Measurements from ENCODE around the gene PEX10.

DNA sequence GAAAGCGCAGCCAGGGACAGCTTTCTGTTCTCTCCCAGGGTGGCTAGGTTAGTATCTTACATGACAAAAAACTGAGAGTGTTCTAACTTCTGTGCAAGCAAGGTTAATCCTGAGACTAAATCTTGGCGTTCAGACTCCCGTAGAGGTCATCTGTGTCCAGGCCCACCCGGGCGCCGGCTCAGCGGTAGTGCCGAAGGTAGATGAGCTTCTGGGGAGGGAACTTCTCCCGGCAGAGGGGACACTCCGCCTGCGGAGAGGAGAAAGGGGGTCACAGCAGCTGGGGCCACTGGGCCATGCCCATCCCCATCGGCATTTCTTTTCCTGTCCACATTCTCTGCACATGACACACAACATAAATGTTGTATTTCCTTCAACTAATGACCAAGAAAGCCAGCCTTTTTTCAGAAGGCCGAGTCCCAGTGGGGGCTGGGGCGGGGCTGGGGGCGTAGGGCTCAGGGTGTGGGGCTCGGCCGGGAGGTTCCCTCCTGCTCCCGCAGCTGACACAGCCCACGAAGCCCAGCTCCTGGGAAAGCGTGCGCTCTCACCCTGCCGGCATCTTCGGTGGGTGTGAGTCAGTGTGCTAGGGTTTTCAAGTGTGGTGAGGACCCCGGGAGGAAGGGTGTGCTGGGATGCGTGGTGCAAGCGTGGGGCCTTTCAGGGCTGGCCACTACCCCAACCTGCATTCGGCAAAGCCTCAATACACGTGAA, 6.6 kb downstream of the PEX10 start:
- TF ChIP-seq, protein P1, sequence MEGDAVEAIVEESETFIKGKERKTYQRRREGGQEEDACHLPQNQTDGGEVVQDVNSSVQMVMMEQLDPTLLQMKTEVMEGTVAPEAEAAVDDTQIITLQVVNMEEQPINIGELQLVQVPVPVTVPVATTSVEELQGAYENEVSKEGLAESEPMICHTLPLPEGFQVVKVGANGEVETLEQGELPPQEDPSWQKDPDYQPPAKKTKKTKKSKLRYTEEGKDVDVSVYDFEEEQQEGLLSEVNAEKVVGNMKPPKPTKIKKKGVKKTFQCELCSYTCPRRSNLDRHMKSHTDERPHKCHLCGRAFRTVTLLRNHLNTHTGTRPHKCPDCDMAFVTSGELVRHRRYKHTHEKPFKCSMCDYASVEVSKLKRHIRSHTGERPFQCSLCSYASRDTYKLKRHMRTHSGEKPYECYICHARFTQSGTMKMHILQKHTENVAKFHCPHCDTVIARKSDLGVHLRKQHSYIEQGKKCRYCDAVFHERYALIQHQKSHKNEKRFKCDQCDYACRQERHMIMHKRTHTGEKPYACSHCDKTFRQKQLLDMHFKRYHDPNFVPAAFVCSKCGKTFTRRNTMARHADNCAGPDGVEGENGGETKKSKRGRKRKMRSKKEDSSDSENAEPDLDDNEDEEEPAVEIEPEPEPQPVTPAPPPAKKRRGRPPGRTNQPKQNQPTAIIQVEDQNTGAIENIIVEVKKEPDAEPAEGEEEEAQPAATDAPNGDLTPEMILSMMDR (conservative IDR thresholded peaks at IDR 0.05; ENCODE audit: low read length) = no peak
- no peak for TF ChIP-seq EZH2phosphoT487 (IDR thresholded peaks at IDR 0.05; ENCODE audit: borderline replicate concordance)

Measured in Loucy (cell line).